CD4-positive, alpha-beta T cell treated with Interleukin-21 for 1 hour (primary cell): ENCODE data around the gene ZNF552.
A peak's percentile ranks its signal among the peaks of the same experiment; 100 is the strongest.
"Not testable (repeated sequence)": the region's sequence is repeated elsewhere in the genome, so short reads cannot be mapped to it uniquely, and the experiment has no call there.

Experiments used
- DNase-seq: peaks from one replicate; pipeline ENCODE4 v3.0.0-alpha.2; 2020

Gene ZNF552

DNA sequence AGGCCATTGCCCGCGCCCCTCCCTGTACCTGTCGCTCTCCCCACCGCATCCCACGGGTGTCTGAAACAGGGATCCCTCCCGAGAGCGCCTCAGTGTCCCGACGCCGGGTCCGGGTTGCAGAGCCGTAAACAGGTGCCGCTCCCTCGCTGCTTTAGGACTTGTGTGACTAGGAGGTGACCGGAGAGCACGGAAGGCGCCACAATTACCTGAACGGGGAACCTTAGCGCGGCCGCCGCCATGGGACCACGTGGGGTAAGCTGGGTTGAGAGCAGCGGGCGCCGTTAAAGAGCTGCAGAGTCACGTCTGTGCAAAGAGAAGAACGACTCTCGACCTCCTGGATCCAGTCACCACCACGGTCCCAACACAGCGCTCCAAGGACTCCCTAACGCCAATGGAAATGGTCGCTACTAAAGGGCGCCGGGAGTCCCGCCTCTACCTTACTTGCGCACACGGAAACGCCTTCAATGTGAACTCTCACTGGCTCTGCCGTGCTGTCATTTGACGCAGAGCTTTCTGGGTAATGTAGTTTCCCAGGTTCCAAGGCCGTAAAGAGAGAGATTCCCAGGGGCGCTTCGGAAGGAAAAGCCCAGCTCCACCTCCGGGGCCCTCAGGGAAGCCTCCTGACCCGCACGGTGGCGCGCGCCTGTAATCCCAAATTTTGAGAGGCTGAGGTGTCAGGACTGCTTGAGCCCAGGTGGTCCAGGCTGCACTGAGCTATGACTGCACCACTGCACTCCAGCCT is at the start of gene ZNF552:
Gene ZNF552 (minus strand): TSS at position 409 of the 742 bp plus-strand sequence. CDS start 170 bp downstream, at position 239.
- DNase-seq, result peak; percentile 87

DNA sequence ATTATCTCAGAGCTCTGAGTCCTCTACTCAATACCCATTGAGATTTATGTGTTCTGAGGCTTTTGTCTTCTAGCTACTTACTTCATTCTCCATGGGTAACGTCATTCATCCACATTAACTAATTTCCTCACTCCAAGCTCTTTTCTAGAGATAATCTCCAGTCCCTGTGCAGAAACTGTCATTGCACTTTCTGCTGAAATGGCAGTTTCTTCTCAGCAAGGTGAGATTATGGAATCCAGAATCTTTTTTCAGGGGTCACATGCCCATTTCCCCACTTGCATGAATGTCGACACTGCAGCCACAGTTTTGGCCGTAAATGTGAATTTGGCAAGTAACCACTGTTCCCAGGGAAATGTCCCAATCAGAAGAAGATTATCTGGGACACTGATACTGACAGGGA is 47.6 kb upstream of the ZNF552 start:
- not testable (repeated sequence) for DNase-seq

DNA sequence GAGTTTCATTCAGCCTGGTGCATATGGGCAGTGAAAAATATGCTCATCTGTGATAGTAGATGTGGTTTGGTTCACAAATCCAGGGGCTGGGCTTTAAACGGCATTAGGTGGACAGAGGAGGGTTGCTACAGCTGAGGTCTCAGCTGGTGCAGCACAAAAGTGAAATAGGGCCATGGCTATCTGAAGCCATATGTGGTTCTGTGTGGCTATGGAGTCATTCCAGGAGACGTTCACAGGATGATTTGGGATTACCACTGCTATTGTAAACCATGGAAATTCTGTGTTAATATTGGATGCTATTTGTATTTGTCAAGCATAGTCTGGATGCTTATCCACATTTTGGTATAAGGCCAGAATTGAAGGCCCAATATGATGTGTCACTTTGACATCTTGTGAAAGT is 39.4 kb upstream of the ZNF552 start:
- not testable (repeated sequence) for DNase-seq

DNA sequence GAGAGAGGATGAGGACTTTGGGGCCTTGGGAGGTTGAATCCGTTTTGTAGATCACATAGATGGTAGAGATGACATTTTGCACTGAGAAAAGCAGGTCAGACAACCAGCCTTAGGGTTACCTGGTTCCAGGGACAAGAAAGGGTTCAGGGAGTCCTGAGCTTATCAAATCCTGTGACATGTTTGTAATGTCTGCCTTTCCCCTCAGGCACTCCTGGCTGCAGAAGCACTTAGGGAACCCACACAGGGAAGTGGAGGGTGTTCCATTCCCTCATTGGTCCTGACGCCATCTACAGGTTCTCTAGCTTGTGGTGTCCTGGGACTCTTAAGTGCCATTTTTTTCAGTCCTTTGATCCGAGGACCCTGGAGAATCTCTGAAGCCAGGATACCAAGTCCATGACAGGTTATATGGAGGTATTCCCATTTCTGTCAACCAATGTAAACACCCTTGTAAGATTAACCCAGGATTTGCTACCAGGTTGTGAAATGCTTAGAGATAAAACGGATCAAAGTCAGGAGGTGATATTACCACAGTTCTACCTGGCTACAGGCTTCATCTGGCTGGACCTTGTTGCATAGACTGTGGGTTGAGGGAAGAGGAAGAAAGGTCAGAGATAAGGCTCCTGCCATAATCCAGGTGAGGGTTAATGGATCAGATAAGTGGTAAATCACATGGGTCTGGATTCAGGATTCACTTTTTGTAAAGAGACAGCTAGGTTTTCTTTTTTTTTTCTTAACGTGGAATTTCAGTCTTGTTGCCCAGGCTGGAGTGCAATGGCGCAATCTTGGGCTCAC is 37.3 kb upstream of the ZNF552 start:
- DNase-seq, result not testable (repeated sequence)

DNA sequence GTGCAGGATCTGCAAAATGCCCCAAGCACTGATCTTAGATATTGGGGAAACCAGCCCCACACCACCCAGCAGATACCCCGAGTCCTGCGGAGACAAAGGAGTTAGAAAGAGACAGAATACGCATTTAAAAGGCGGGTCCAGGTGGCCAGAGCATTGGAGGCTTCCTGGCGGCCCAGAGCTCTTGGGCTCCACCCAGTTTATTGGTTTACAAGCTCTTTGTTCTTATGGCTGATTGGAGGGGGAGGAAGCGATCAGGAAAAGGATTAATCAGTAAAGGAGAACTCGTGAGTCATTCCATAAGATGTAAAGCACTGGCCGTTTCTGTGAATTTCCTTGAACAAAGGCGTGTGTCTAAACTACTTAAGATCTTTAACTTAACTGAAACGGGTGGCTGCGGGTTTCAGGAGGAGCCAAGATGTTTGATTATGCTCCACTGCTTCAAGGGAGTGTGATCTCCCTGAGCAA is 35.9 kb upstream of the ZNF552 start:
- no peak for DNase-seq

DNA sequence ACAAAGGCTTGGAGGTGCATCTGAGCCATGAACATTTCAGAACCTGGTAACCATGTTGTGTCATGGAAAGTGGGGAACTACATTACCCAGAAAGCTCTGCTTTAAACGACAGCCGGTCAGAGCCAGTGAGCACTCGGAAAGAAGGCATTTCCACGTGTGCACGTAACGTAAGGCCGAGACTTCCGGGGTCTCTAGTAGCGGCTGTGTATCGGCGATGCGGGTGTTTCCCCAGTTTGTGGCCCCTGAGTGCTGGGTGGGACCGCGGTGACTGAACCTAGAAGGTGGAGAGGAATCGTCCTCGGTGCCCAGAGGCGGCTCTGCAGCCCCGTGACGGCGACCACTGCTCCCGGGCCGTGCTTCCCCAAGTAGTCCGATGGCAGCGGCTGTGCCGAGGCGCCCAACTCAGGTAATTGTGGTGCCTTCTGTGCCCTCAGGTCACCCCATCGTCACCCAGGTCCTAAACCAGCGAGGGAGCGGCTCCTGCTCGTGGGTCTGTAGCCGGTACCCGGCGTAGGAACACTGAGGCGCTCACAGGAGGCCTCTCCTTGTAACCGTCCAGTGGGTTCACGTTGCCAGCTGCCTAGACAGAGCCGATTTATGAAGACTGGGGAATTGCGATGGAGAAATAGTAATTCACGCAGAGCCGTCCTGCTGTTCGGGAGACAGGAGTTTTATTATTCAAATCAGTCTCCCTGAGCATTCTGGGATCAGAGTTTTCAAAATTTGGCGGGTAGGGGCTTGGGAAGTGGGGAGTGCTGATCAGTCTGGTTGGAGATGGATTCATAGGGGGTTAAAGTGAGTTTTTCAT is 35.2 kb upstream of the ZNF552 start, which contains the start of gene ZNF587:
Gene ZNF587 (plus strand): TSS at position 194 of the 808 bp plus-strand sequence. CDS start 180 bp downstream, at position 374.
- peak; percentile 91 for DNase-seq

DNA sequence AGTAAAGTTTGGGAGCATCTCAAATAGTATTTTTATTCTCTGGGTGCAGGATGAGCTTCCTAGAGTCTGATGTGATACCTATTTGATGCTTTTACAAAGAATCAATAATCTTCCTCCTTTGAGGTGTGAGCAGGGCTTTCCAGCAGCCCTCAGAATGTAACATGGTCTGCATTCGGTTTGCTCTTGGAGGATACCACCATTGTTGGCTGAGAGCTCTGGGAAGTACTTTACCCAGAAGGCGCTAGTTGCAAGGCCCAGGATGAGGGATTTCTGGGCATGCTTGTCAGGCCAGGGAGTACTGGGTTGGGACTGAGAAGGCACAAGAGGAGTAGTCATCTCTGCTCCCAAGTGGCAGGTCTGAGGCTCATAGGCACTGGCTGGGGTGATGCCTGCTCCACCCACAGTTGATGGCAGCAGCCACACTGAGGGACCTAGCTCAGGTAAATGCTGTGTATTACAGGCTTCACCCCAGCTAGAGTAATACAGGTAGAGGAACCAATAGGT is 34.5 kb upstream of the ZNF552 start:
- DNase-seq, result not testable (repeated sequence)

DNA sequence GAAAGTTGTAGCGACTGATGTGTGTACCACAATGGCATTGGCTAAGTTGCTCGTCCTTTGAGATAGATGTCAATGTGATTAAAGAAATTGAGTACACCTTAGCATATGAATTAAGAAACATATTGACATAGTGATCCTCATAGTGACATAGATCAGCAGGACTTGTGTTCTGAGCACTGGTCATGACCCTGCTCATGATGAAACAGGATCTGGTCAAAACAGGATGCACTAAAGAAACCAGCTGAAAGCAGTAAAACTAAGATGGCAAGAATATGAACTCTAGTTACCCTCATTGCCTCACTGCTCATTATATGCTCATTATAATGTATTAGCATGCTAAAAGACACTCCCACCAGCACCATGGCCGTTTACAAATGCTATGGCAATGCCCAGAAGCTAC is 32.5 kb upstream of the ZNF552 start:
- DNase-seq, result not testable (repeated sequence)

DNA sequence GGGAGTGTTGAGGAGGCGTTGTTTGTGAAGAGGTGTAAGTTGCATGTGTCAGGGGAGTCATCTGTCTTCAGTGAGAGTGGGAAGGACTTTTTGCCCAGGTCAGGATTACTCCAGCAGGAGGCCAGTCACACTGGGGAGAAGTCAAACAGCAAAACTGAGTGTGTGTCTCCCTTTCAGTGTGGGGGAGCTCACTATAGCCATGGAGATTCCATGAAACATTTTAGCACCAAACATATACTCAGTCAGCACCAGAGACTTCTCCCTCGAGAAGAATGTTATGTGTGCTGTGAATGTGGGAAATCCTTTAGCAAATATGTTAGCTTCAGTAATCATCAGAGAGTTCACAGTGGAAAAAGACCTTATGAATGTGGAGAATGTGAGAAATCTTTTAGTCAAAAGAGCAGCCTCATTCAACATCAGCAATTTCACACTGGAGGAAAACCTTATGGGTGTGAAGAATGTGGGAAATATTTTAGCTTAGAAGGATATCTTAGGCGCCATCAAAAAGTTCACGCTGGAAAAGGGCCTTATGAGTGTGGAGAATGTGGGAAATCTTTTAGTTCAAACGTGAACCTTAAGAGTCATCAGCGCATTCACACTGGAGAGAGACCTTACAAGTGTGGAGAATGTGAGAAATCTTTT is 26.5 kb upstream of the ZNF552 start:
- DNase-seq, result no peak

DNA sequence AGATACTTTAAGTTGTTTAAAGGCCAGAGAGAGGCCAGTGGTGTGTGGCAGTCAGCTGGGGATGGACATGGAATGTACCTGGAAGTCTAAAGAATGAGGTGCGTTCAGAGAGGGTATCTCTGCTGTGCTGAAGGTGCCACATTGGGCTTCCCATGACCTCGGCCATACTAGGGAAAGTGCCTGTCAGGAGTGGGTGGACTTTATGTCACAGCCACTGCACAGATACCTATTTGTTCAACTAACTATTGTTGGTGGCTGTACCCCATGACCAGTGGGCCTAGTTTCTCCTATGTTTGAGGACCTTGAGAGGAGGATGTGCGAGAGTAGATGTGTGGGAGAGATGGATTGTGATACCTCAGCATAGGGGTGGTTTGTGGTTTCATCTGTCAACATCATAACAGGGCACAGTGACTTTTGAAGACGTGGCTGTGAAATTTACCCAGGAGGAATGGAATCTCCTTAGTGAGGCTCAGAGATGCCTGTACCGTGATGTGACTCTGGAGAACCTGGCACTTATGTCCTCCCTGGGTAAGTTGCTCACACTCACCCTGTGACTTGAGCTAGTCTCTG is 24.0 kb upstream of the ZNF552 start:
- not testable (repeated sequence) for DNase-seq

DNA sequence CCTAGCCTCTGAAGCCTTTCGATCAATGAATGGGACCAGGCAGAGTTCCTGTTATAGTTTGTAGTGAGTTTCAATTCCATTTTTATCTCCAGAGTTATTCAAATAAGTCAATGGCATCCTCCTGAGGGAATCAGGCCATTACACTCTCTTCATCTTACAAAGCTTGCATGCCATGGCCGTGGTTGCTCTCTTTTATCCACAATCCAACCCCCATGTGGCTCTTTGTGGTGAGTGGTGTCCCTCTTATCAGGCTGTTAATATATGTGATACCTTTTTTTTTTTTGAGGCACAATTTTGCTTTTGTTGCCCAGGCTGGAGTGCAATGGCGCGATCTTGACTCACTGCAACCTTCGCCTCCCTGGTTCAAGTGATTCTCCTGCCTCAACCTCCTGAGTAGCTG is 22.3 kb upstream of the ZNF552 start:
- not testable (repeated sequence) for DNase-seq

DNA sequence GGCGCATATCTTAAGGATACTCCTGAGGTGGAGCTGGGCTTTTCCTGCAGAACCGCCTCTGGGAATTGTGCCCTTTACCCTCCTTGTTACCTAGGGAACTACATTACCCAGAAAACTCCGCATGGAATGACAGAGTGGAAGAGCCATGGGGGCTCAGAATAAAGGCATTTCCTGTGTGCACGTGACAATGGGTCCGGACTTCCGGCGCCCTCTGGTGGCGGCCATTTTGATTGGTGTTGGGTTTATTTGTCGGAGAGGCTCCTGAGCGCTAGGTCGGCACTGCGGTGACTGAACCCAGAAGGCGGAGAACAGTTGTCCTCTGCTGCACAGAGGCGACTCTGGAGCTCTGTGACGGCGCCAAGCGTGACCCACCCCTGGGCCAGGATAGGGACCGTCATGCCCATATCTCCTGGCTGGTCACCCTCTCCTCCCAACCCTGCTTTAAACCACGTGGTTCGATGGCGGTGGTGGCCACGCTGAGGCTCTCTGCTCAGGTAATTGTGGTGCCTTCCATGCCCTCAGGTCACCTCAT is 15.4 kb upstream of the ZNF552 start, which contains the start of gene ZNF587B:
Gene ZNF587B (plus strand): TSS at position 229 of the 532 bp plus-strand sequence. CDS start 230 bp downstream, at position 459.
- peak; percentile 51 for DNase-seq

DNA sequence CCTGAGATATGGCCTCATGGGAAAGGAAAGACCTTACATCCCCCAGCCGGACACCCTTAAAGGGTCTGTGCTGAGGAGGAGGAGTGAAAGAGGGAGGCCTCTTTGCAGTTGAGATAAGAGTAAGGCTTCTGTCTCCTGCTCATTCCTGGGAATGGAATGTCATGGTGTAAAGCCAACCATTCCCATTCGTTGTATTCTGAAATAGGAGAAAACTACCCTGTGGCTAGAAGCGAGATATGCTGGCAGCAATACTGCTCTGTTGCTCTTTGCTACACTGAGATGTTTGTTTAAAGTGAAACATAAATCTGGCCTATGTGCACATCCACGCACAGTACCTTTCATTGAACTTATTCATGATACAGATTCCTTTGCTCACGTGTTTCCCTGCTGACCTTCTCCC is 14.6 kb upstream of the ZNF552 start:
- no peak for DNase-seq

DNA sequence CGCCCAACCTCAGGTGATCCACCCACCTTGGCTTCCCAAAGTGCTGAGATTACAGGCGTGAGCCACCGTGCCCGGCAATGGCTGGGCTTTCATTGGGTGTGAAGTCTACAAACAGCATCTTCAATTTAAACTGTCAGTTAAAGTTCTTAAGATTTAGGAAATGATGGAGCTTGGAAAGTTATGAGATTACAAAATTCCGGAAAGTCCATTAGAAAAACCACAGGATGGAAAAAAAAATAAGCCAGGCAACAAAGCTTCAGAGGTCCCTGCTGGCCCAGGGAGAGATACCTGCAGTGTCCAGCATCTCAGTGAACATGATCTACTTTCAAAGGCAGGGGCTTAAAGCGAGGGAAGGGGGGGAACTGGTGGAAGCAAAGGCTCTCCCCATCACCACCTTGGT is 10.8 kb upstream of the ZNF552 start:
- no peak for DNase-seq

DNA sequence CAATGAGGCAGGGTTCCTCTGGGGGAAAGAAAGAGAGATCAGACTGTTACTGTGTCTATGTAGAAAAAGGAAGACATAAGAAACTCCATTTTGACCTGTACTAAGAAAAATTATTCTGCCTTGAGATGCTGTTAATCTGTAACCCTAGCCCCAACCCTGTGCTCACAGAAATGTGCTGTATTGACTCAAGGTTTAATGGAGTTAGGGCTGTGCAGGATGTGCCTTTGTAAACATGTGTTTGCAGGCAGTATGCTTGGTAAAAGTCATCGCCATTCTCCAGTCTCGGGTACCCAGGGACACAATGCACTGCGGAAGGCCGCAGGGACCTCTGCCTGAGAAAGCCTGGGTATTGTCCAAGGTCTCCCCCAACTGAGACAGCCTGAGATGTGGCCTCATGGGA is 8.9 kb upstream of the ZNF552 start:
- not testable (repeated sequence) for DNase-seq

DNA sequence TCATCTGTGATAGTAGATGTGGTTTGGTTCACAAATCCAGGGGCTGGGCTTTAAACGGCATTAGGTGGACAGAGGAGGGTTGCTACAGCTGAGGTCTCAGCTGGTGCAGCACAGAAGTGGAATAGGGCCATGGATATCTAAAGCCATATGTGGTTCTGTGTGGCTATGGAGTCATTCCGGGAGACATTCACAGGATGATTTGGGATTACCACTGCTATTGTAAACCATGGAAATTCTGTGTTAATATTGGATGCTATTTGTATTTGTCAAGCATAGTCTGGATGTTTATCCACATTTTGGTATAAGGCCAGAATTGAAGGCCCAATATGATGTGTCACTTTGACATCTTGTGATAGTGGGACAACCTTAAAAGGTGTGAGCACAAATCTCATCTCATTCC is 8.4 kb upstream of the ZNF552 start:
- DNase-seq, result not testable (repeated sequence)

DNA sequence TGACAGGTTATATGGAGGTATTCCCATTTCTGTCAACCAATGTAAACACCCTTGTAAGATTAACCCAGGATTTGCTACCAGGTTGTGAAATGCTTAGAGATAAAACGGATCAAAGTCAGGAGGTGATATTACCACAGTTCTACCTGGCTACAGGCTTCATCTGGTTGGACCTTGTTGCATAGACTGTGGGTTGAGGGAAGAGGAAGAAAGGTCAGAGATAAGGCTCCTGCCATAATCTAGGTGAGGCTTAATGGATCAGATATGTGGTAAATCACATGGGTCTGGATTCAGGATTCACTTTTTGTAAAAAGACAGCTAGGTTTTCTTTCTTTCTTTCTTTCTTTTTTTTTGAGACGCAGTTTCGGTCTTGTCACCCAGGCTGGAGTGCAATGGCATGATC is 6.8 kb upstream of the ZNF552 start:
- not testable (repeated sequence) for DNase-seq

DNA sequence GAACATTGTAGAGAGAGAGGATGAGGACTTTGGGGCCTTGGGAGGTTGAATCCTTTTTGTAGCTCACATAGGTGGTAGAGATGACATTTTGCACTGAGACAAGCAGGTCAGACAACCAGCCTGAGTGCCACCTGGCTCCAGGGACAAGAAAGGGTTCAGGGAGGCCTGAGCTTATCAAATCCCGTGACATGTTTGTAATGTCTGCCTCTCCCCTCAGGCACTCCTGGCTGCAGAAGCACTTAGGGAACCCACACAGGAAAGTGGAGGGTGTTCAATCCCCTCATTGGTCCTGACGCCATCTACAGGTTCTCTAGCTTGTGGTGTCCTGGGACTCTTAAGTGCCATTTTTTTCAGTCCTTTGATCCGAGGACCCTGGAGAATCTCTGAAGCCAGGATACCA is 6.4 kb upstream of the ZNF552 start:
- DNase-seq, result not testable (repeated sequence)

DNA sequence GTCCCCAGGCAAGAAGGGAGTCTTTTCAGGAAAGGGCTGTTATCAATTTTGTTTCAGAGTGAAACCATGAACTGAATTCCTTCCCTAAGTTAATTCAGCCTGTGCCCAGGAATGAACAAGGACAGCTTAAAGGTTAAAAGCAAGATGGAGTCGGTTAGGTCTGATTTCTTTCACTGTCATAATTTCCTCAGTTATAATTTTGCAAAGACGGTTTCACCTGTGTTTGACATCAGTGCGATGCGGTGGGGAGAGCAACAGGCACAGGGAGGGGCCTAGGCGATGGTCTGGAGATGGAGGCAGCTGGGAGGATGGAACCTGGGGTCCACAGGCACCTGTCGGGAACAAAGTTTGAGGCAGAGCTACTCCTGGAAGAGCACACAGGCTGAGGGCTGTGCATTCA is 5.9 kb upstream of the ZNF552 start:
- no peak for DNase-seq

DNA sequence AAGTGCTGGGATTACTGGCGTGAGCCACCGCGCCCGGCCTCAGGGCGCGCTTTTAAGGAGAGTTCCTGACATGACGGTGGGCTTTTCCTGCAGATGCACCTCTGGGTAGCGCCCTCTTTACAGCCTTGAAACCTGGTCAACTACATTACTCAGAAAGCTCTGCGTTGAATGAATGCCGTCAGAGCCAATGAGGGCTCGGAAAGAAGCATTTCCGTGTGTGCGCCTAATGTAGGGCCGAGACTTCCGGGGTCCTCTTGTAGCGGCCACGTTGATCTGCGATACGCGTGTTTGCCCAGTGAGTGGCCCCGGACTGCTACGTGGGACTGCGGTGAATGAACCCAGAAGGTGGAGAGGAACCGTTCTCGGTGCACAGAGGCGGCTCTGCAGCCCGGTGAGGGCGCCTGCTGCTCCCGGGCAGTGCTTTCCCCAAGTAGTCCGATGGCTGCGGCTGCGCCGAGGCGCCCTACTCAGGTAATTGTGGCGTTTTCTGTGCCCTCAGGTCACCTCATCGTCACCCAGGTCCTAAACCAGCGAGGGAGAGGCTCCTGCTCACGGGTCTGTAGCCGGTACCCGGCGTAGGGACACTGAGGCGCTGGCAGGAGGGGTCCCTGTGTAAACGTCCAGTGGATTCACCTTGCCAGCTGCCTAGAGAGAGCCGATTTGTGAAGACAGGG is 4.9 kb upstream of the ZNF552 start:
- peak; percentile 90 for DNase-seq

DNA sequence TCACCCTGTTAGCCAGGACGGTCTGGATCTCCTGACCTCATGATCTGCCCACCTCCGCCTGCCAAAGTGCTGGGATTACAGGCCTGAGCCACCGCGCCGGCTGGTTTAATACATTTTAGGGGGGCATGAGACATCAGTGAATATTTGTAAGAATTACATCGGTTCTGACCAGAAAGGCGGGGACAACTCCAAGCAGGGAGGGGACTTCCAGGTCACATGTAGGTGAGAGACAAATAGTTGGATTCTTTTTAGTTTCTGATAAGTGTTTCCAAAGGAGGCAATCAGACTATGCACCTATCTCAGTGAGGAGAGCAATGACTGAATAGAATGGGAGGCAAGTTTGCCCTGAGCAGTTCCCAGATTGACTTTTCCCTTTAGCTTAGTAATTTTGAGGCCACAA is 3.7 kb upstream of the ZNF552 start:
- DNase-seq, result no peak
